Measurements from ENCODE around the gene VPS18.

VPS18 gene

GRCh38 chr15:40891138-40891537 lies 3.1 kb upstream of the VPS18 start:
- H3K9me3 ChIP-seq (ENCODE audit: control insufficient read depth, insufficient read depth, low read length), result no peaks in the 10 kb centered on the region
- no peaks in the 10 kb centered on the region for H3K9me2 ChIP-seq (replicated peaks; ENCODE audit: control insufficient read depth, low read length)
- peaks cover 34% of the 10 kb centered on the region for H3K4me1 ChIP-seq (ENCODE audit: control insufficient read depth, low read length)
- H3K27ac ChIP-seq (ENCODE audit: low read depth, low read length), result no peak overlapping the region
- no peak for TF ChIP-seq EZH2phosphoT487 (IDR thresholded peaks at IDR 0.05; ENCODE audit: borderline replicate concordance, low read length)
- no peak for TF ChIP-seq CTCF (IDR thresholded peaks at IDR 0.05; ENCODE audit: low read depth, low read length, poor library complexity, severe bottlenecking)
- H3F3A ChIP-seq (ENCODE audit: control insufficient read depth, insufficient read depth), result no peaks in the 10 kb centered on the region
- H3K4me3 ChIP-seq (ENCODE audit: low read length), result no peak overlapping the region
- H3K4me2 ChIP-seq (ENCODE audit: low read length), result peak overlapping the region; percentile 49
- H3K36me3 ChIP-seq (ENCODE audit: control insufficient read depth, low read length), result peaks cover 8% of the 10 kb centered on the region
- H4K20me1 ChIP-seq (ENCODE audit: control insufficient read depth, insufficient read depth, low read depth, low read length), result no peaks in the 10 kb centered on the region
- no peaks in the 10 kb centered on the region for H3K27me3 ChIP-seq (ENCODE audit: control insufficient read depth, low read length)
- H3K79me2 ChIP-seq (ENCODE audit: control insufficient read depth, low read length), result peaks cover 19% of the 10 kb centered on the region

GRCh38 chr15:40891810-40892446 lies 2.3 kb upstream of the VPS18 start:
- H3K4me2 ChIP-seq (ENCODE audit: low read length), result peak overlapping the region; percentile 49
- TF ChIP-seq EZH2phosphoT487 (IDR thresholded peaks at IDR 0.05; ENCODE audit: borderline replicate concordance, low read length) (no peak), CTCF (IDR thresholded peaks at IDR 0.05; ENCODE audit: low read depth, low read length, poor library complexity, severe bottlenecking) (peak; percentile 86)

GRCh38 chr15:40892447-40893012 lies 1.7 kb upstream of the VPS18 start:
- no peak overlapping the region for H3K4me2 ChIP-seq (ENCODE audit: low read length)
- no peak overlapping the region for H3K27ac ChIP-seq (ENCODE audit: low read depth, low read length)
- H3K9me3 ChIP-seq (ENCODE audit: control insufficient read depth, insufficient read depth, low read length), result no peaks in the 10 kb centered on the region

More at GRCh38 chr15:40891810-40892446, 2.3 kb upstream of the VPS18 start:
- H3K9me2 ChIP-seq (replicated peaks; ENCODE audit: control insufficient read depth, low read length), result no peaks in the 10 kb centered on the region
- no peaks in the 10 kb centered on the region for H3F3A ChIP-seq (ENCODE audit: control insufficient read depth, insufficient read depth)
- H3K4me1 ChIP-seq (ENCODE audit: control insufficient read depth, low read length), result peaks cover 34% of the 10 kb centered on the region
- peaks cover 13% of the 10 kb centered on the region for H3K36me3 ChIP-seq (ENCODE audit: control insufficient read depth, low read length)
- H3K4me3 ChIP-seq (ENCODE audit: low read length), result no peak overlapping the region
- no peak overlapping the region for H3K27ac ChIP-seq (ENCODE audit: low read depth, low read length)
- H3K27me3 ChIP-seq (ENCODE audit: control insufficient read depth, low read length), result no peaks in the 10 kb centered on the region
- H4K20me1 ChIP-seq (ENCODE audit: control insufficient read depth, insufficient read depth, low read depth, low read length), result no peaks in the 10 kb centered on the region
- no peaks in the 10 kb centered on the region for H3K9me3 ChIP-seq (ENCODE audit: control insufficient read depth, insufficient read depth, low read length)
- peaks cover 20% of the 10 kb centered on the region for H3K79me2 ChIP-seq (ENCODE audit: control insufficient read depth, low read length)

More at GRCh38 chr15:40892447-40893012, 1.7 kb upstream of the VPS18 start:
- peaks cover 3% of the 10 kb centered on the region for H3F3A ChIP-seq (ENCODE audit: control insufficient read depth, insufficient read depth)
- no peak for TF ChIP-seq EZH2phosphoT487 (IDR thresholded peaks at IDR 0.05; ENCODE audit: borderline replicate concordance, low read length)
- no peak for TF ChIP-seq CTCF (IDR thresholded peaks at IDR 0.05; ENCODE audit: low read depth, low read length, poor library complexity, severe bottlenecking)
- no peak overlapping the region for H3K4me3 ChIP-seq (ENCODE audit: low read length)
- peaks cover 17% of the 10 kb centered on the region for H3K36me3 ChIP-seq (ENCODE audit: control insufficient read depth, low read length)
- H3K27me3 ChIP-seq (ENCODE audit: control insufficient read depth, low read length), result no peaks in the 10 kb centered on the region
- H3K79me2 ChIP-seq (ENCODE audit: control insufficient read depth, low read length), result peaks cover 20% of the 10 kb centered on the region
- no peaks in the 10 kb centered on the region for H4K20me1 ChIP-seq (ENCODE audit: control insufficient read depth, insufficient read depth, low read depth, low read length)
- peaks cover 34% of the 10 kb centered on the region for H3K4me1 ChIP-seq (ENCODE audit: control insufficient read depth, low read length)
- no peaks in the 10 kb centered on the region for H3K9me2 ChIP-seq (replicated peaks; ENCODE audit: control insufficient read depth, low read length)

Data from DOHH2 (cell line).